ENCODE results near the gene EFNA1. TPM values are rescaled to one million over a fixed set of nuclear protein-coding genes. Genes with fewer than 3 reads are reported as not detected.
A peak's percentile ranks its signal among the peaks of the same experiment; 100 is the strongest.

The EFNA1 gene
- total and polyA plus RNA-seq, 2 of the 13 experiments (the other 11 are each of a cell fraction or from before 2014, with no cell fraction given) = 81.8 to 874 TPM

GRCh38 chr1:155091071-155092051, 36.3 kb upstream of the EFNA1 start (continued):
- TF ChIP-seq, protein P1, sequence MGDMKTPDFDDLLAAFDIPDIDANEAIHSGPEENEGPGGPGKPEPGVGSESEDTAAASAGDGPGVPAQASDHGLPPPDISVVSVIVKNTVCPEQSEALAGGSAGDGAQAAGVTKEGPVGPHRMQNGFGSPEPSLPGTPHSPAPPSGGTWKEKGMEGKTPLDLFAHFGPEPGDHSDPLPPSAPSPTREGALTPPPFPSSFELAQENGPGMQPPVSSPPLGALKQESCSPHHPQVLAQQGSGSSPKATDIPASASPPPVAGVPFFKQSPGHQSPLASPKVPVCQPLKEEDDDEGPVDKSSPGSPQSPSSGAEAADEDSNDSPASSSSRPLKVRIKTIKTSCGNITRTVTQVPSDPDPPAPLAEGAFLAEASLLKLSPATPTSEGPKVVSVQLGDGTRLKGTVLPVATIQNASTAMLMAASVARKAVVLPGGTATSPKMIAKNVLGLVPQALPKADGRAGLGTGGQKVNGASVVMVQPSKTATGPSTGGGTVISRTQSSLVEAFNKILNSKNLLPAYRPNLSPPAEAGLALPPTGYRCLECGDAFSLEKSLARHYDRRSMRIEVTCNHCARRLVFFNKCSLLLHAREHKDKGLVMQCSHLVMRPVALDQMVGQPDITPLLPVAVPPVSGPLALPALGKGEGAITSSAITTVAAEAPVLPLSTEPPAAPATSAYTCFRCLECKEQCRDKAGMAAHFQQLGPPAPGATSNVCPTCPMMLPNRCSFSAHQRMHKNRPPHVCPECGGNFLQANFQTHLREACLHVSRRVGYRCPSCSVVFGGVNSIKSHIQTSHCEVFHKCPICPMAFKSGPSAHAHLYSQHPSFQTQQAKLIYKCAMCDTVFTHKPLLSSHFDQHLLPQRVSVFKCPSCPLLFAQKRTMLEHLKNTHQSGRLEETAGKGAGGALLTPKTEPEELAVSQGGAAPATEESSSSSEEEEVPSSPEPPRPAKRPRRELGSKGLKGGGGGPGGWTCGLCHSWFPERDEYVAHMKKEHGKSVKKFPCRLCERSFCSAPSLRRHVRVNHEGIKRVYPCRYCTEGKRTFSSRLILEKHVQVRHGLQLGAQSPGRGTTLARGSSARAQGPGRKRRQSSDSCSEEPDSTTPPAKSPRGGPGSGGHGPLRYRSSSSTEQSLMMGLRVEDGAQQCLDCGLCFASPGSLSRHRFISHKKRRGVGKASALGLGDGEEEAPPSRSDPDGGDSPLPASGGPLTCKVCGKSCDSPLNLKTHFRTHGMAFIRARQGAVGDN (CRISPR knock-in tag; IDR thresholded peaks at IDR 0.05) = peak; percentile 93
- no peak for TF ChIP-seq ZNF441 (CRISPR knock-in tag; IDR thresholded peaks at IDR 0.05; ENCODE audit: borderline replicate concordance)
- peak; percentile 53; the same call in 1 of the 2 replicates for TF ChIP-seq ZNF124 (CRISPR knock-in tag; IDR thresholded peaks at IDR 0.05)
- no peak for TF ChIP-seq NFE2 (CRISPR knock-in tag; IDR thresholded peaks at IDR 0.05)
- TF ChIP-seq, protein P2, sequence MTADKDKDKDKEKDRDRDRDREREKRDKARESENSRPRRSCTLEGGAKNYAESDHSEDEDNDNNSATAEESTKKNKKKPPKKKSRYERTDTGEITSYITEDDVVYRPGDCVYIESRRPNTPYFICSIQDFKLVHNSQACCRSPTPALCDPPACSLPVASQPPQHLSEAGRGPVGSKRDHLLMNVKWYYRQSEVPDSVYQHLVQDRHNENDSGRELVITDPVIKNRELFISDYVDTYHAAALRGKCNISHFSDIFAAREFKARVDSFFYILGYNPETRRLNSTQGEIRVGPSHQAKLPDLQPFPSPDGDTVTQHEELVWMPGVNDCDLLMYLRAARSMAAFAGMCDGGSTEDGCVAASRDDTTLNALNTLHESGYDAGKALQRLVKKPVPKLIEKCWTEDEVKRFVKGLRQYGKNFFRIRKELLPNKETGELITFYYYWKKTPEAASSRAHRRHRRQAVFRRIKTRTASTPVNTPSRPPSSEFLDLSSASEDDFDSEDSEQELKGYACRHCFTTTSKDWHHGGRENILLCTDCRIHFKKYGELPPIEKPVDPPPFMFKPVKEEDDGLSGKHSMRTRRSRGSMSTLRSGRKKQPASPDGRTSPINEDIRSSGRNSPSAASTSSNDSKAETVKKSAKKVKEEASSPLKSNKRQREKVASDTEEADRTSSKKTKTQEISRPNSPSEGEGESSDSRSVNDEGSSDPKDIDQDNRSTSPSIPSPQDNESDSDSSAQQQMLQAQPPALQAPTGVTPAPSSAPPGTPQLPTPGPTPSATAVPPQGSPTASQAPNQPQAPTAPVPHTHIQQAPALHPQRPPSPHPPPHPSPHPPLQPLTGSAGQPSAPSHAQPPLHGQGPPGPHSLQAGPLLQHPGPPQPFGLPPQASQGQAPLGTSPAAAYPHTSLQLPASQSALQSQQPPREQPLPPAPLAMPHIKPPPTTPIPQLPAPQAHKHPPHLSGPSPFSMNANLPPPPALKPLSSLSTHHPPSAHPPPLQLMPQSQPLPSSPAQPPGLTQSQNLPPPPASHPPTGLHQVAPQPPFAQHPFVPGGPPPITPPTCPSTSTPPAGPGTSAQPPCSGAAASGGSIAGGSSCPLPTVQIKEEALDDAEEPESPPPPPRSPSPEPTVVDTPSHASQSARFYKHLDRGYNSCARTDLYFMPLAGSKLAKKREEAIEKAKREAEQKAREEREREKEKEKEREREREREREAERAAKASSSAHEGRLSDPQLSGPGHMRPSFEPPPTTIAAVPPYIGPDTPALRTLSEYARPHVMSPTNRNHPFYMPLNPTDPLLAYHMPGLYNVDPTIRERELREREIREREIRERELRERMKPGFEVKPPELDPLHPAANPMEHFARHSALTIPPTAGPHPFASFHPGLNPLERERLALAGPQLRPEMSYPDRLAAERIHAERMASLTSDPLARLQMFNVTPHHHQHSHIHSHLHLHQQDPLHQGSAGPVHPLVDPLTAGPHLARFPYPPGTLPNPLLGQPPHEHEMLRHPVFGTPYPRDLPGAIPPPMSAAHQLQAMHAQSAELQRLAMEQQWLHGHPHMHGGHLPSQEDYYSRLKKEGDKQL (CRISPR knock-in tag; IDR thresholded peaks at IDR 0.05; ENCODE audit: low read depth) = peak; percentile 25; the same call in 1 of the 2 replicates
- TF ChIP-seq, protein P3, sequence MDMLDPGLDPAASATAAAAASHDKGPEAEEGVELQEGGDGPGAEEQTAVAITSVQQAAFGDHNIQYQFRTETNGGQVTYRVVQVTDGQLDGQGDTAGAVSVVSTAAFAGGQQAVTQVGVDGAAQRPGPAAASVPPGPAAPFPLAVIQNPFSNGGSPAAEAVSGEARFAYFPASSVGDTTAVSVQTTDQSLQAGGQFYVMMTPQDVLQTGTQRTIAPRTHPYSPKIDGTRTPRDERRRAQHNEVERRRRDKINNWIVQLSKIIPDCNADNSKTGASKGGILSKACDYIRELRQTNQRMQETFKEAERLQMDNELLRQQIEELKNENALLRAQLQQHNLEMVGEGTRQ (IDR thresholded peaks at IDR 0.05; ENCODE audit: low read depth, low read length) = 0 out of 2 replicates have a peak, but pooled peaks have one; percentile 12
- TF ChIP-seq, protein P3 (CRISPR knock-in tag; IDR thresholded peaks at IDR 0.05; ENCODE audit: borderline replicate concordance) = peak; percentile 59; the same call in 1 of the 2 replicates
- peak; percentile 94; the same call in 1 of the 2 replicates for TF ChIP-seq MXD3 (CRISPR knock-in tag; IDR thresholded peaks at IDR 0.05)
- TF ChIP-seq DNMT1 (CRISPR knock-in tag; IDR thresholded peaks at IDR 0.05) = no peak
- TF ChIP-seq DRAP1 (CRISPR knock-in tag; IDR thresholded peaks at IDR 0.05) = 0 out of 2 replicates have a peak, but pooled peaks have one; percentile 44
- TF ChIP-seq ZBTB20 (CRISPR knock-in tag; IDR thresholded peaks at IDR 0.05; ENCODE audit: borderline replicate concordance, low read depth) = 0 out of 2 replicates have a peak, but pooled peaks have one; percentile 32
- TF ChIP-seq ZNF367 (CRISPR knock-in tag; IDR thresholded peaks at IDR 0.05; ENCODE audit: borderline replicate concordance) = no peak
- no peak for TF ChIP-seq ZNF296 (CRISPR knock-in tag; conservative IDR thresholded peaks at IDR 0.05)

Data from HepG2 (cell line).